ENCODE data around the gene HIVEP3.
A peak's percentile ranks its signal among the peaks of the same experiment; 100 is the strongest.

The HIVEP3 gene

DNA sequence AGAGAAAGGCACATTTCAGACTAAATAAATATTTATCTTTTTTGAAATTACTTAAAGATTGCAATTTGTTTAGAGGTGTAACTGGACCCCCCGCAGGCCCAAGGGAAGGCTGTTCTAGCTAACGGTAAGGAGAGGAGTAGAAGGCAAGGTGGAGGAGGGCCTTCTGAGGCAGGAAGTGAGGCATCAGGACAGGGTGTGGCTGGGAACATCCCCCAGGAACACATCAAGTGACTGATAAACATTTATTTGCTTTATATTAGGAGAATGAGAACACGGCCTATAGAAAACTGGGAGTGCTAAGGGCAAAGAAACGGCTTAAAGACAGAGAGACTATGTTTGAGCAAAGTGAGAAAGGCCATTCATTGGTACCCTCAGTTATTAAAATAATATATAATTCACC is 23.2 kb downstream of the HIVEP3 start:
- Histone ChIP-seq H3K4me3 (ENCODE audit: low read depth in 1 of 2, low read length in 2 of 2) (0 out of 4 replicates have a peak overlapping the region, but pooled peaks of 1 of the 2 experiments have one; percentile 41), H3K4me2 (ENCODE audit: insufficient read depth, low read length) (peak overlapping the region; percentile 57), H2AFZ (ENCODE audit: low read depth, low read length) (no peak overlapping the region), H3K27ac (ENCODE audit: low read length) (peak overlapping the region; percentile 93), H3K9me3 (ENCODE audit: insufficient read depth, low read length, severe bottlenecking) (no peaks in the 10 kb centered on the region), H4K20me1 (ENCODE audit: insufficient read depth, low read length) (peaks cover 7% of the 10 kb centered on the region), H3K36me3 (ENCODE audit: insufficient read depth, low read length) (peaks cover 15% of the 10 kb centered on the region), H3K4me1 (ENCODE audit: insufficient read depth, low read length) (peaks cover 99% of the 10 kb centered on the region), H3K9ac (ENCODE audit: low read depth, low read length) (peak overlapping the region; percentile 50), H3K27me3 (ENCODE audit: insufficient read depth, low read length, poor library complexity) (no peaks in the 10 kb centered on the region), H3K79me2 (ENCODE audit: insufficient read depth, low read length) (peaks cover 98% of the 10 kb centered on the region)
- no peak for TF ChIP-seq EZH2 (IDR thresholded peaks at IDR 0.05; ENCODE audit: borderline replicate concordance, low read depth, low read length, severe bottlenecking)
- TF ChIP-seq CTCF (IDR thresholded peaks at IDR 0.05; ENCODE audit: borderline replicate concordance, extremely low read depth, low read length, poor library complexity, severe bottlenecking), result no peak
- DNase-seq, result peak; percentile 23
- no peak for ATAC-seq (ENCODE audit: insufficient read depth, low read depth)

DNA sequence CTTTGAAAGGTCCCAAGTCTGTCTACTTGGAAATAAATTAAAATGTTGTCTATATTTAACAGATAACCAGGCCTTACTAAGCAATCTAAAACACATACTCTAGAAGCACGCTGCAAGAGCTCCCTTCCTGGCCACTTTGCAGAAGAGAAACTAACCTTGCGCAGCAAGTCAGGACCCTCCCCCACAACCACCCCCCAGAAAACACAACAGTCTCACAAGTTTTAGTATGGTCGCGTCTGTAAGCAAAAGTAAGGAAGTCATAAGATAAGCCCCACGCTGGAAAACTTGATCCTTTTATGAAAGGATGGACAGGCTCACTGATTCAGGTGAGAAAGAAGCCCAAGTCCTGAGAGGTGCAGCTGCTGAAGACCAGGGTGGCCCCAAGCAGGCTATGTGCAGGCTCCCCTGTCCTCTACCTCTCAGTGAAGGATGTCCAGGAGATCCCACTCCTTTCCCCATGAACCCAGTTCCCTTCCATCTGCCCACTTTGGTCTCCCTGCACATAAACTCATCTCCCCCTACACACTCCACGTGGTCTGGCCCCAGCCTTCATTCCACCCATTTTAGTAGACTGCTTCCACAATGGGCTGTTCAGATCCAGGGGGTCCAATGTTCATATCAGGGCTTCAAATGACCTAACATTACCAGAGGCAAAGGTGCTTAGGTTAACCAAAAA is 23.8 kb downstream of the HIVEP3 start:
- H3K4me1 ChIP-seq (ENCODE audit: insufficient read depth, low read length), result peaks cover 99% of the 10 kb centered on the region
- H2AFZ ChIP-seq (ENCODE audit: low read depth, low read length), result no peak overlapping the region
- ATAC-seq (ENCODE audit: insufficient read depth, low read depth) (peak; percentile 35), DNase-seq (peak; percentile 79)
- peaks cover 98% of the 10 kb centered on the region for H3K79me2 ChIP-seq (ENCODE audit: insufficient read depth, low read length)
- no peaks in the 10 kb centered on the region for H3K27me3 ChIP-seq (ENCODE audit: insufficient read depth, low read length, poor library complexity)
- no peaks in the 10 kb centered on the region for H3K9me3 ChIP-seq (ENCODE audit: insufficient read depth, low read length, severe bottlenecking)
- H3K4me2 ChIP-seq (ENCODE audit: insufficient read depth, low read length), result peak overlapping the region; percentile 57
- H3K4me3 ChIP-seq (ENCODE audit: low read depth in 1 of 2, low read length in 2 of 2), result peak overlapping the region in 1 of 2 experiments; percentile 41; a peak in 2 of 4 replicates
- H3K36me3 ChIP-seq (ENCODE audit: insufficient read depth, low read length), result peaks cover 20% of the 10 kb centered on the region
- H3K27ac ChIP-seq (ENCODE audit: low read length), result peak overlapping the region; percentile 93
- TF ChIP-seq CTCF (IDR thresholded peaks at IDR 0.05; ENCODE audit: borderline replicate concordance, extremely low read depth, low read length, poor library complexity, severe bottlenecking), result peak; percentile 50
- TF ChIP-seq EZH2 (IDR thresholded peaks at IDR 0.05; ENCODE audit: borderline replicate concordance, low read depth, low read length, severe bottlenecking), result no peak
- H3K9ac ChIP-seq (ENCODE audit: low read depth, low read length), result peak overlapping the region; percentile 50
- peaks cover 3% of the 10 kb centered on the region; the same call in 1 of the 2 replicates for H4K20me1 ChIP-seq (ENCODE audit: insufficient read depth, low read length)

DNA sequence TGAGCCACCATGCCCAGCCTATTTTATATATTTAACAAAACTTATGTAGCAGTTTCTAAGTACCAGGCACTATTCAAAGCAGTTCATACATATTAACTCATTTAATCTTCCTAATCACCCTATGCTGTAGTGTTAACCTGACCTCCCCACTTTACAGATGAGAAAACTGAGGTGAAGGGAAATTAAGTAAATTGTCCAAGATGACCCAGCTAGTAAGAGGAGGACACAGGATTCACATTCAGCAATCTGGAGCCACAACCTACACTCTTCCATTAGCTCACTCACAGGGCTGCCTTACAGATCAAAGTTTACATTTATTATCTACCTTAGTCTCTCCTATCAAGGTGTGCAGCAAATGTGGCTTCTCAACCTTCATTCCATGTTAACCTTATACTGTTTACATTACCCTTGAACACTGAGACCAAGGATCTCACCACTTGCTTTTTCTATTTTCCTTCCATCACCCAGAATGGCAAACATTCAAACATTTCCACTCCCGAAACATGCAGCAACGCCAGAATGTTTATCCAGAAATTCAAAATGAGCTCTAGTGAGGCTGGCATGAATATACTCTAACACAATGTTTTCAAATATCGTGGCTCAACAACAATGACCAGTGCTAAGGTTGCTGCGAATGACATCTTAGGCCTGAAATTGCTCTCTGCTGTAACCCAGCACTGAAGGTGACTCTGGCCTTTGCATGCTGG is 24.5 kb downstream of the HIVEP3 start:
- Histone ChIP-seq H3K79me2 (ENCODE audit: insufficient read depth, low read length) (peaks cover 98% of the 10 kb centered on the region), H3K4me3 (ENCODE audit: low read depth in 1 of 2, low read length in 2 of 2) (no peak overlapping the region), H3K4me2 (ENCODE audit: insufficient read depth, low read length) (peak overlapping the region; percentile 57), H3K9me3 (ENCODE audit: insufficient read depth, low read length, severe bottlenecking) (no peaks in the 10 kb centered on the region), H3K9ac (ENCODE audit: low read depth, low read length) (peak overlapping the region; percentile 50), H3K27me3 (ENCODE audit: insufficient read depth, low read length, poor library complexity) (no peaks in the 10 kb centered on the region), H3K36me3 (ENCODE audit: insufficient read depth, low read length) (peaks cover 22% of the 10 kb centered on the region), H3K4me1 (ENCODE audit: insufficient read depth, low read length) (peaks cover 99% of the 10 kb centered on the region), H2AFZ (ENCODE audit: low read depth, low read length) (no peak overlapping the region), H3K27ac (ENCODE audit: low read length) (peak overlapping the region; percentile 93), H4K20me1 (ENCODE audit: insufficient read depth, low read length) (peaks cover 3% of the 10 kb centered on the region; the same call in 1 of the 2 replicates)
- DNase-seq (no peak), ATAC-seq (ENCODE audit: insufficient read depth, low read depth) (no peak)
- TF ChIP-seq CTCF (IDR thresholded peaks at IDR 0.05; ENCODE audit: borderline replicate concordance, extremely low read depth, low read length, poor library complexity, severe bottlenecking) (no peak), EZH2 (IDR thresholded peaks at IDR 0.05; ENCODE audit: borderline replicate concordance, low read depth, low read length, severe bottlenecking) (no peak)

Measured in DND-41 (cell line).